ENCODE measurements around the gene NMU. TPM values are rescaled to one million over a fixed set of nuclear protein-coding genes. Genes with fewer than 3 reads are reported as not detected.

Gene NMU
- total RNA-seq, 2 experiments from 2014 or later: not detected

DNA sequence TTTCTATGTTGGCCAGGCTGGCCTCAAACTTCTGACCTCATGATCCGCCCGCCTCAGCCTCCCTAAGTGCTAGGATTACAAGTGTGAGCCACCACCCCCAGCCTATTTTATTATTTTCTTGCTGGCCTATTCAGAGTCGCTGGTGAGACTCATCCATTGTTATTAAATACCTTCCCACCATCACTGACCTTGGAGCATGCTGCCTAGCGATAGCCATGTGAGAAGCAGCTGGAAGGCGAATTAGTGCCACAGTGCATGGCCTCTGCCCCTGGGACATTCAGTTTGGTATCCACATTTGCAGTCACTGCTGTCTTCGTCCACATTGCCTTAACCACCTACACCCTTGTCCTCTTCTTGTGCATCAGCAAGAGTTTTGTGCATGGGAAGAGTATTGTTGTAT lies 32.4 kb upstream of the NMU start:
- CTCF ChIA-PET (ENCODE audit: unreplicated experiment): no interaction called here
- intact Hi-C loops (cut with micrococcal nuclease; ENCODE audit: unreplicated experiment): no loop called here
- H4K20me1 ChIP-seq (ENCODE audit: insufficient read depth, low read length): no peaks in the 10 kb centered on the region
- no peak overlapping the region for H2AFZ ChIP-seq (ENCODE audit: low read length)
- H3K79me2 ChIP-seq (ENCODE audit: insufficient read depth, low read depth, low read length): no peaks in the 10 kb centered on the region
- H3K36me3 ChIP-seq (ENCODE audit: insufficient read depth, low read length): no peaks in the 10 kb centered on the region
- POLR2A ChIA-PET: interaction anchor here (0.6 kb wide), 1 partner anchor 105 kb away, joined by 3 read pairs; no protein-coding TSS in a partner anchor
- no peaks in the 10 kb centered on the region for H3K9me3 ChIP-seq (ENCODE audit: low read length)
- no TSS peak for BruUV-seq (replicated peaks)
- H3K4me1 ChIP-seq (ENCODE audit: insufficient read depth, low read length, poor library complexity, severe bottlenecking): no peaks in the 10 kb centered on the region
- H3K4me3 ChIP-seq (ENCODE audit: low read depth, low read length, poor library complexity, severe bottlenecking): no peak overlapping the region
- no peak overlapping the region for H3K4me2 ChIP-seq (ENCODE audit: low read length)
- no peak for TF ChIP-seq EZH2phosphoT487 (IDR thresholded peaks at IDR 0.05; ENCODE audit: borderline replicate concordance, low read depth, low read length)
- TF ChIP-seq, protein P1, sequence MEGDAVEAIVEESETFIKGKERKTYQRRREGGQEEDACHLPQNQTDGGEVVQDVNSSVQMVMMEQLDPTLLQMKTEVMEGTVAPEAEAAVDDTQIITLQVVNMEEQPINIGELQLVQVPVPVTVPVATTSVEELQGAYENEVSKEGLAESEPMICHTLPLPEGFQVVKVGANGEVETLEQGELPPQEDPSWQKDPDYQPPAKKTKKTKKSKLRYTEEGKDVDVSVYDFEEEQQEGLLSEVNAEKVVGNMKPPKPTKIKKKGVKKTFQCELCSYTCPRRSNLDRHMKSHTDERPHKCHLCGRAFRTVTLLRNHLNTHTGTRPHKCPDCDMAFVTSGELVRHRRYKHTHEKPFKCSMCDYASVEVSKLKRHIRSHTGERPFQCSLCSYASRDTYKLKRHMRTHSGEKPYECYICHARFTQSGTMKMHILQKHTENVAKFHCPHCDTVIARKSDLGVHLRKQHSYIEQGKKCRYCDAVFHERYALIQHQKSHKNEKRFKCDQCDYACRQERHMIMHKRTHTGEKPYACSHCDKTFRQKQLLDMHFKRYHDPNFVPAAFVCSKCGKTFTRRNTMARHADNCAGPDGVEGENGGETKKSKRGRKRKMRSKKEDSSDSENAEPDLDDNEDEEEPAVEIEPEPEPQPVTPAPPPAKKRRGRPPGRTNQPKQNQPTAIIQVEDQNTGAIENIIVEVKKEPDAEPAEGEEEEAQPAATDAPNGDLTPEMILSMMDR (conservative IDR thresholded peaks at IDR 0.05; ENCODE audit: low read length): no peak
- DNase-seq (ENCODE audit: low spot score): no peak
- no peak overlapping the region for H3K27ac ChIP-seq (ENCODE audit: low read depth, low read length, poor library complexity, severe bottlenecking)
- no peaks in the 10 kb centered on the region for H3K9me2 ChIP-seq (ENCODE audit: insufficient read depth, low read length)

DNA sequence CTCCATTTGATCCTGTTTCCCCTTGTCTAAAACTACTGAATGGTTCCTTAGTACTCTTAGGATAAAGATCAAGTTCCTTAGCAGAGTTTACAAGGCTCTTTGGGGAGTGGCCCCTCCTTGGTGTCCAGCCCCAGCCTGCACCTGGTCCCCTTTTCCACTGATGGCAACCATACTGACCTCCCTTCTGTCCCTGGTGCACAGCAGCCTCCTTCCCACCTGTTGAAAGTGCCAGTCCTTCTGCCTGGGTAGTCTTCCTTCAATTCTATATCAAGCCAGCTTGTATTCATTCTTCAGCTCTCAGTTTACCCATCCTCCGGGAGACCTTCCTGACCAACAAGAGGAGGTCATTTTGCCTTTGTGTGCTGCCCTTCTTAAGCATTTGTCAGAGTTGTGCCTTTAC lies 30.4 kb upstream of the NMU start:
- CTCF ChIA-PET (ENCODE audit: unreplicated experiment): no interaction called here
- DNase-seq (ENCODE audit: low spot score): no peak
- no peaks in the 10 kb centered on the region for H4K20me1 ChIP-seq (ENCODE audit: insufficient read depth, low read length)
- H3K9me2 ChIP-seq (ENCODE audit: insufficient read depth, low read length): no peaks in the 10 kb centered on the region
- H3K9me3 ChIP-seq (ENCODE audit: low read length): no peaks in the 10 kb centered on the region
- H3K4me1 ChIP-seq (ENCODE audit: insufficient read depth, low read length, poor library complexity, severe bottlenecking): no peaks in the 10 kb centered on the region
- POLR2A ChIA-PET: no interaction called here
- H3K79me2 ChIP-seq (ENCODE audit: insufficient read depth, low read depth, low read length): no peaks in the 10 kb centered on the region
- intact Hi-C loops (cut with micrococcal nuclease; ENCODE audit: unreplicated experiment): no loop called here
- no peaks in the 10 kb centered on the region for H3K36me3 ChIP-seq (ENCODE audit: insufficient read depth, low read length)
- no peak overlapping the region for H3K27ac ChIP-seq (ENCODE audit: low read depth, low read length, poor library complexity, severe bottlenecking)
- TF ChIP-seq, protein P1 (conservative IDR thresholded peaks at IDR 0.05; ENCODE audit: low read length): no peak
- TF ChIP-seq EZH2phosphoT487 (IDR thresholded peaks at IDR 0.05; ENCODE audit: borderline replicate concordance, low read depth, low read length): no peak
- no peak overlapping the region for H3K4me2 ChIP-seq (ENCODE audit: low read length)
- no peak overlapping the region for H2AFZ ChIP-seq (ENCODE audit: low read length)
- BruUV-seq (replicated peaks): no TSS peak
- no peak overlapping the region for H3K4me3 ChIP-seq (ENCODE audit: low read depth, low read length, poor library complexity, severe bottlenecking)

DNA sequence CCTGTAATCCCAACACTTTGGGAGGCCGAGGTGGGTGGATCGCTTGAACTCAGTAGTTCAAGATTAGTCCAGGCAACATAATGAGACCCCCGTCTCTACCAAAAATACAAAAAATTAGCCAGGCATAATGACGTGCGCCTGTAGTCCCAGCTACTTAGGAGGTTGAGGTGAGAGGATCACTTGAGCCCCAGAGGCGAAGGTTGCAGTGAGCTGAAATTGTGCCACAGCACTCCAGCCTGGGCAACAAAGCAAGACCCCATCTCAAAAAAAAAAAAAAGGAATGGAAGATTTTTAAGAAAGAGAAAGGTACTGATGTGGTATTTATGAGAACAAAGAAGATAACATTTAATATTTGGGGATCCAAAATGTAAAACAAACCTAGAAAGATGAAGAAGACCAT lies 27.0 kb upstream of the NMU start:
- intact Hi-C loops (cut with micrococcal nuclease; ENCODE audit: unreplicated experiment): no loop called here
- BruUV-seq (replicated peaks): no TSS peak

More for the DNA sequence above, 27.0 kb upstream of the NMU start:
- POLR2A ChIA-PET: no interaction called here
- no peak overlapping the region for H2AFZ ChIP-seq (ENCODE audit: low read length)
- CTCF ChIA-PET (ENCODE audit: unreplicated experiment): no interaction called here
- H3K36me3 ChIP-seq (ENCODE audit: insufficient read depth, low read length): no peaks in the 10 kb centered on the region
- no peak overlapping the region for H3K27ac ChIP-seq (ENCODE audit: low read depth, low read length, poor library complexity, severe bottlenecking)
- H3K9me3 ChIP-seq (ENCODE audit: low read length): no peaks in the 10 kb centered on the region
- H3K79me2 ChIP-seq (ENCODE audit: insufficient read depth, low read depth, low read length): no peaks in the 10 kb centered on the region
- H3K4me2 ChIP-seq (ENCODE audit: low read length): no peak overlapping the region
- no peaks in the 10 kb centered on the region for H3K4me1 ChIP-seq (ENCODE audit: insufficient read depth, low read length, poor library complexity, severe bottlenecking)
- DNase-seq (ENCODE audit: low spot score): no peak
- H3K4me3 ChIP-seq (ENCODE audit: low read depth, low read length, poor library complexity, severe bottlenecking): no peak overlapping the region
- H3K9me2 ChIP-seq (ENCODE audit: insufficient read depth, low read length): no peaks in the 10 kb centered on the region
- TF ChIP-seq EZH2phosphoT487 (IDR thresholded peaks at IDR 0.05; ENCODE audit: borderline replicate concordance, low read depth, low read length): no peak
- TF ChIP-seq, protein P1 (conservative IDR thresholded peaks at IDR 0.05; ENCODE audit: low read length): no peak
- H4K20me1 ChIP-seq (ENCODE audit: insufficient read depth, low read length): no peaks in the 10 kb centered on the region

All from OCI-LY7 (cell line).